Measurements from ENCODE around the gene SPTBN2.

DNA sequence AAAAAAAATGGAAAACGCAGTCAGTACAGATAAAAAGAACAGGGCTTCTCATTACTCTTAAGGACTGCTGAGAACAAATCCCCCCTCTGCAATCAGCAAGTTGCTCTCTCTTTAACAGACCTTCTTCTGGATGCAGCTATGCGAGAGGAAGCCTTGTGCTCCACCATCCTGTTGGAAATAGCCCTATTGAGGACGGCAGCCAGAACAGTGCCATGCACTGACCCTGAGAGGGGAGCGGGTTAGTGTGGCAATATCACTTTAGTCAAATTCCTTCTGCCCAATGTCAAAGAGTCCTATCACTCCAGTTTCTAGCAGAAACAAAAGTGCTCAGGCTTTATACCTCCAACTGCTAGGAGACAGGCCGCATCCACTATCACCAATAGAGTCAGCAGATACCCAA is 58.2 kb downstream of the SPTBN2 start:
- TF ChIP-seq ZNF565 (CRISPR knock-in tag; conservative IDR thresholded peaks at IDR 0.05; ENCODE audit: low read depth) = no peak
- no peak for TF ChIP-seq ESRRG (CRISPR knock-in tag; IDR thresholded peaks at IDR 0.05)
- TF ChIP-seq RARB (CRISPR knock-in tag; IDR thresholded peaks at IDR 0.05) = no peak
- TF ChIP-seq GLIS3 (CRISPR knock-in tag; IDR thresholded peaks at IDR 0.05) = no peak
- no peak for TF ChIP-seq TOX (CRISPR knock-in tag; IDR thresholded peaks at IDR 0.05; ENCODE audit: borderline replicate concordance)
